K562 (cell line): ENCODE results near the gene ABCA4. TPM values are rescaled to one million over a fixed set of nuclear protein-coding genes. Genes with fewer than 3 reads are reported as not detected.

ENCODE experiments used
- ATAC-seq: fragments of 200-7000 bp; cut with Tn5 transposase; 3 replicates; pipeline ENCODE4 v1.9.1; 2020; ENCODE audit warnings: moderate library complexity
- BruUV-seq: library from RNA; stranded (reverse); fragments of 400-500 nt; replicated peaks from 2 replicates; lab custom pipeline; 2021; lab: Mats Ljungman, UMichigan
- CTCF ChIA-PET: fragments of 300-600 bp; formaldehyde crosslinking; extraction: SDS; loops from one replicate; lab custom pipeline; 2021; ENCODE audit warnings: low intra/inter-chr PET ratio; lab: Yijun Ruan, JAX
- POLR2A ChIA-PET: fragments of 300-600, 350-650 bp; sonication (Branson Sonifier 250); formaldehyde crosslinking; extraction: SDS; loops from one replicate; lab custom pipeline; 2021; ENCODE audit warnings: antibody characterized with exemption, inconsistent platforms; lab: Yijun Ruan, JAX
- DNase-seq, 4 experiments: peaks; one replicate each; pipeline versions ENCODE4 v3.0.0 to v3.0.0-alpha.2; 2011 to 2018; ENCODE audit warnings: low spot score in 3 of 4, mixed read lengths in 3 of 4; ENCODE audit errors: extremely low read depth in 1 of 4
- FAIRE-seq: peaks from 2 replicates; lab custom pipeline; 2011; peaks lifted over from hg19 to GRCh38; lab: Jason Lieb, UNC
- H2AFZ ChIP-seq: 2 replicates; pipeline ENCODE4 v1.6.0; 2011; ENCODE audit warnings: low read depth, low read length, control low read depth, inconsistent platforms
- H3K27ac ChIP-seq: fragments of 200-600 bp; 3 replicates; pipeline ENCODE4 v1.8.0; 2011; ENCODE audit warnings: low read depth, mild to moderate bottlenecking, control low read depth, inconsistent platforms, low read length, moderate library complexity, mixed read lengths; ENCODE audit errors: extremely low read depth
- H3K27me3 ChIP-seq, 2 experiments: fragments of 300-600 bp in 1 of 2; 2 replicates in 1 of 2; 3 replicates in 1 of 2; pipeline versions ENCODE4 v1.6.0 to v1.8.0; 2011; ENCODE audit warnings: inconsistent platforms in 2 of 2, low read length in 2 of 2, mild to moderate bottlenecking in 1 of 2, mixed read lengths in 1 of 2, moderate library complexity in 1 of 2; ENCODE audit not compliant: control insufficient read depth in 2 of 2, insufficient read depth in 2 of 2
- H3K36me3 ChIP-seq: fragments of 300-600 bp; 3 replicates; pipeline ENCODE4 v1.8.0; 2011; ENCODE audit warnings: mild to moderate bottlenecking, low read length, inconsistent platforms; ENCODE audit not compliant: control insufficient read depth, insufficient read depth
- H3K4me1 ChIP-seq, 2 experiments: fragments of 200-600 bp in 1 of 2; replicated peaks in 1 of 2; 2 replicates in 1 of 2; 3 replicates in 1 of 2; pipeline versions ENCODE4 v1.5.1 to v1.8.0; 2011; ENCODE audit warnings: inconsistent platforms in 2 of 2, low read length in 2 of 2, mild to moderate bottlenecking in 1 of 2, mixed read lengths in 1 of 2, moderate library complexity in 1 of 2; ENCODE audit not compliant: control insufficient read depth in 2 of 2, insufficient read depth in 2 of 2
- H3K4me2 ChIP-seq: 2 replicates; pipeline ENCODE4 v1.6.1; 2011; ENCODE audit warnings: low read length, control low read depth, inconsistent platforms, mixed read lengths; ENCODE audit not compliant: insufficient read depth
- H3K4me3 ChIP-seq: fragments of 200-600 bp; sonication (generic), shearing (Covaris generic); 2 replicates; pipeline ENCODE4 v1.5.1; 2016; ENCODE audit warnings: control low read depth, inconsistent platforms
- H3K79me2 ChIP-seq: fragments of 200-600 bp; 3 replicates; pipeline ENCODE4 v1.8.0; 2011; ENCODE audit warnings: low read length, inconsistent platforms; ENCODE audit not compliant: control insufficient read depth, insufficient read depth
- H3K9ac ChIP-seq, 2 experiments: 2 replicates each; pipeline versions ENCODE4 v1.6.0 to v1.6.1; 2011; ENCODE audit warnings: low read depth in 2 of 2, low read length in 2 of 2, control low read depth in 1 of 2, inconsistent platforms in 1 of 2, mild to moderate bottlenecking in 1 of 2, mixed read lengths in 1 of 2; ENCODE audit not compliant: insufficient read depth in 1 of 2
- H3K9me1 ChIP-seq: one replicate; pipeline ENCODE4 v1.6.0; 2011; ENCODE audit warnings: inconsistent platforms, mild to moderate bottlenecking, low read length, moderate library complexity; ENCODE audit not compliant: control insufficient read depth, insufficient read depth
- H3K9me3 ChIP-seq: replicated peaks from 2 replicates; pipeline ENCODE4 v1.5.1; 2011; ENCODE audit warnings: low read depth, low read length, inconsistent platforms; ENCODE audit not compliant: control insufficient read depth, insufficient read depth
- H4K20me1 ChIP-seq: replicated peaks from 2 replicates; pipeline ENCODE4 v1.6.1; 2011; ENCODE audit warnings: low read length, inconsistent platforms, mixed read lengths; ENCODE audit not compliant: control insufficient read depth, insufficient read depth
- OTX1 ChIP-seq: fragments of 450-650 bp; formaldehyde crosslinking; IDR thresholded peaks from 2 replicates; pipeline ENCODE4 v1.4.0; 2022; ENCODE audit warnings: mild to moderate bottlenecking
- TOE1 ChIP-seq, 2 experiments: fragments of 450-650 bp in 1 of 2; sonication (generic) in 1 of 2; formaldehyde crosslinking in 1 of 2; IDR thresholded peaks; 2 replicates each; pipeline versions ENCODE4 v1.7.1 to v1.8.0; 2016 to 2022; ENCODE audit warnings: borderline replicate concordance in 2 of 2, mild to moderate bottlenecking in 2 of 2, antibody characterized with exemption in 1 of 2, inconsistent platforms in 1 of 2, low read depth in 1 of 2, missing genetic modification reagents in 1 of 2, moderate library complexity in 1 of 2
- ZBTB17 ChIP-seq: fragments of 450-650 bp; formaldehyde crosslinking; IDR thresholded peaks from 2 replicates; pipeline ENCODE4 v1.4.0; 2020; ENCODE audit warnings: mild to moderate bottlenecking
- ZNF232 ChIP-seq: sonication (generic); formaldehyde crosslinking; IDR thresholded peaks from 2 replicates; pipeline ENCODE4 v1.8.0; 2022; ENCODE audit warnings: mild to moderate bottlenecking, missing genetic modification reagents
- WGBS: fragments of 100-300 bp; shearing (Covaris generic); methylation state at CpG from one replicate; pipeline ENCODE4 v1.1.6; 2016; ENCODE audit warnings: low coverage, mixed read lengths; ENCODE audit not compliant: insufficient coverage; ENCODE audit errors: missing lambda C conversion rate; 5-methylcytosine and 5-hydroxymethylcytosine counted together
- in situ Hi-C: fragments of 300-500 bp; cut with MboI; formaldehyde crosslinking; loops from 4 replicates; pipeline ENCODE4 v1.15.0; 2018; ENCODE audit warnings: inconsistent platforms, mixed read lengths
- intact Hi-C: fragments of 100-400 bp; cut with micrococcal nuclease; formaldehyde crosslinking; loops from 2 replicates; pipeline ENCODE4 v1.14.2; 2022
- polyA plus RNA-seq, 8 experiments: library from polyadenylated mRNA; depleted of rRNA in 4 of 8; stranded (reverse) in 5 of 8; unstranded in 3 of 8; fragments of >200 nt; fragmentation: Nextera tagmentation in 2 of 8; fragmentation: Illumina TruSeq in 1 of 8; extraction: Ambion mirVana in 2 of 8; extraction: Trizol in 1 of 8; gene quantifications; 2 replicates each; pipeline versions ENCODE4 v1.2.1 to v1.2.3, GENCODE V29; 2011 to 2014; ENCODE audit warnings: inconsistent platforms in 1 of 8, missing spikeins in 1 of 8
- total RNA-seq, 7 experiments: library from RNA; depleted of rRNA in 6 of 7; stranded (reverse); fragments of >200 nt in 6 of 7; fragmentation: Illumina TruSeq in 2 of 7; extraction: Trizol in 2 of 7; gene quantifications; 2 replicates each; pipeline versions ENCODE4 v1.2.1 to v1.2.3, GENCODE V29; 2011 to 2021; ENCODE audit warnings: low replicate concordance in 1 of 7
- TF ChIP-seq, protein P1 (sequence below): sonication (generic); IDR thresholded peaks from 2 replicates; pipeline ENCODE4 v1.6.1; 2016
- TF ChIP-seq, protein P2 (sequence below): fragments of 450-650 bp; formaldehyde crosslinking; IDR thresholded peaks from 2 replicates; pipeline ENCODE4 v1.4.0; 2020; ENCODE audit warnings: mild to moderate bottlenecking, moderate library complexity
- TF ChIP-seq, protein P3 (sequence below), 2 experiments: fragments of 450-650 bp; IDR thresholded peaks; 2 replicates each; pipeline ENCODE4 v1.6.1; 2016

Gene ABCA4
- total and polyA plus RNA-seq, 9 of the 15 experiments (the other 6 are each of a cell fraction or from before 2014, with no cell fraction given): 0.01 to 0.04 TPM; not detected in 7

DNA sequence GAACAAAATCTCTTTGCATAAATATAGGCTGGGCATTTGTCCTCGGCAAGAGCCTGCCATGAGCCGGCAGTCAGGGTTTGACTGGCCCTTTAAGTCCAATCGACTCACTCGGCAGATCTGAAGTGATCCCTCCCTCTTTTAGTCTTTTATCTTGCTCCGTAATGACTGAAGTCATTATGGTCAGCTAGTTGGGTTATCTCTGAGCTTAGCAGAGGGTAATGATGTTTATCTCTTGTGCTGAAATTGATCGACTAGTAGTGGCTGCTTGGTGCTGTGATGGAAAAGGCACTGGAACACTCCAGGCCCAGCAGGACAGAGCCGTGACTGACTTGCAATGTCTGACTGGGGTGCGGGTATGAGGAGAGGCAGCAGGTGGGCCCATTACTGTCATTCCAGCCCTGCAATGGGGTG lies 468 bp upstream of the ABCA4 start:
- CTCF ChIA-PET: no interaction called here
- peaks cover 3 to 19% of the 10 kb centered on the region in 2 experiments; a peak in 3 of 5 replicates for H3K27me3 ChIP-seq
- H2AFZ ChIP-seq: no peak overlapping the region
- FAIRE-seq (no peak), ATAC-seq (no peak), DNase-seq (no peak)
- no peak overlapping the region for H3K9ac ChIP-seq
- no peak overlapping the region for H3K27ac ChIP-seq
- no peaks in the 10 kb centered on the region for H3K79me2 ChIP-seq
- H4K20me1 ChIP-seq: 0 out of 2 replicates have a peak, but pooled peaks cover 3% of the 10 kb centered on the region
- no TSS peak for BruUV-seq
- no peaks in the 10 kb centered on the region for H3K9me1 ChIP-seq
- no peak overlapping the region for H3K4me2 ChIP-seq
- H3K36me3 ChIP-seq: no peaks in the 10 kb centered on the region
- TF ChIP-seq ZNF232 (CRISPR knock-in tag) (no peak), TOE1 (IDR thresholded peaks at IDR 0.05; ENCODE audit: borderline replicate concordance) (no peak), TOE1 (CRISPR knock-in tag; IDR thresholded peaks at IDR 0.05; ENCODE audit: borderline replicate concordance, low read depth) (no peak), OTX1 (no peak), ZBTB17 (peak; percentile 96)
- TF ChIP-seq, protein P1, sequence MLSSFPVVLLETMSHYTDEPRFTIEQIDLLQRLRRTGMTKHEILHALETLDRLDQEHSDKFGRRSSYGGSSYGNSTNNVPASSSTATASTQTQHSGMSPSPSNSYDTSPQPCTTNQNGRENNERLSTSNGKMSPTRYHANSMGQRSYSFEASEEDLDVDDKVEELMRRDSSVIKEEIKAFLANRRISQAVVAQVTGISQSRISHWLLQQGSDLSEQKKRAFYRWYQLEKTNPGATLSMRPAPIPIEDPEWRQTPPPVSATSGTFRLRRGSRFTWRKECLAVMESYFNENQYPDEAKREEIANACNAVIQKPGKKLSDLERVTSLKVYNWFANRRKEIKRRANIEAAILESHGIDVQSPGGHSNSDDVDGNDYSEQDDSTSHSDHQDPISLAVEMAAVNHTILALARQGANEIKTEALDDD: 0 out of 2 replicates have a peak, but pooled peaks have one; percentile 30
- TF ChIP-seq, protein P2, sequence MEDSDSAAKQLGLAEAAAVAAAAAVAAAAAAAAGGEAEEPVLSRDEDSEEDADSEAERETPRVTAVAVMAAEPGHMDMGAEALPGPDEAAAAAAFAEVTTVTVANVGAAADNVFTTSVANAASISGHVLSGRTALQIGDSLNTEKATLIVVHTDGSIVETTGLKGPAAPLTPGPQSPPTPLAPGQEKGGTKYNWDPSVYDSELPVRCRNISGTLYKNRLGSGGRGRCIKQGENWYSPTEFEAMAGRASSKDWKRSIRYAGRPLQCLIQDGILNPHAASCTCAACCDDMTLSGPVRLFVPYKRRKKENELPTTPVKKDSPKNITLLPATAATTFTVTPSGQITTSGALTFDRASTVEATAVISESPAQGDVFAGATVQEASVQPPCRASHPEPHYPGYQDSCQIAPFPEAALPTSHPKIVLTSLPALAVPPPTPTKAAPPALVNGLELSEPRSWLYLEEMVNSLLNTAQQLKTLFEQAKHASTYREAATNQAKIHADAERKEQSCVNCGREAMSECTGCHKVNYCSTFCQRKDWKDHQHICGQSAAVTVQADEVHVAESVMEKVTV: no peak
- TF ChIP-seq, protein P3, sequence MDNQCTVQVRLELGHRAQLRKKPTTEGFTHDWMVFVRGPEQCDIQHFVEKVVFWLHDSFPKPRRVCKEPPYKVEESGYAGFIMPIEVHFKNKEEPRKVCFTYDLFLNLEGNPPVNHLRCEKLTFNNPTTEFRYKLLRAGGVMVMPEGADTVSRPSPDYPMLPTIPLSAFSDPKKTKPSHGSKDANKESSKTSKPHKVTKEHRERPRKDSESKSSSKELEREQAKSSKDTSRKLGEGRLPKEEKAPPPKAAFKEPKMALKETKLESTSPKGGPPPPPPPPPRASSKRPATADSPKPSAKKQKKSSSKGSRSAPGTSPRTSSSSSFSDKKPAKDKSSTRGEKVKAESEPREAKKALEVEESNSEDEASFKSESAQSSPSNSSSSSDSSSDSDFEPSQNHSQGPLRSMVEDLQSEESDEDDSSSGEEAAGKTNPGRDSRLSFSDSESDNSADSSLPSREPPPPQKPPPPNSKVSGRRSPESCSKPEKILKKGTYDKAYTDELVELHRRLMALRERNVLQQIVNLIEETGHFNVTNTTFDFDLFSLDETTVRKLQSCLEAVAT (IDR thresholded peaks at IDR 0.05): peak in 1 of 2 experiments; percentile 68; a peak in 2 of 4 replicates
- H3K4me3 ChIP-seq: no peak overlapping the region
- intact Hi-C loops (no loop called here), in situ Hi-C loops (no loop called here)
- WGBS: 0% methylated on average over 8 of the region's 8 CpGs
- no peaks in the 10 kb centered on the region for H3K9me3 ChIP-seq
- POLR2A ChIA-PET: no interaction called here
- H3K4me1 ChIP-seq: no peaks in the 10 kb centered on the region
